CD4-positive, alpha-beta T cell treated with Interferon gamma for 1 hour (primary cell): ENCODE measurements around the gene NLRC5.
"Not testable (repeated sequence)": the region's sequence is repeated elsewhere in the genome, so short reads cannot be mapped to it uniquely, and the experiment has no call there.

Experiments
- DNase-seq: peaks from one replicate; pipeline ENCODE4 v3.0.0-alpha.2; 2020

Gene NLRC5

DNA sequence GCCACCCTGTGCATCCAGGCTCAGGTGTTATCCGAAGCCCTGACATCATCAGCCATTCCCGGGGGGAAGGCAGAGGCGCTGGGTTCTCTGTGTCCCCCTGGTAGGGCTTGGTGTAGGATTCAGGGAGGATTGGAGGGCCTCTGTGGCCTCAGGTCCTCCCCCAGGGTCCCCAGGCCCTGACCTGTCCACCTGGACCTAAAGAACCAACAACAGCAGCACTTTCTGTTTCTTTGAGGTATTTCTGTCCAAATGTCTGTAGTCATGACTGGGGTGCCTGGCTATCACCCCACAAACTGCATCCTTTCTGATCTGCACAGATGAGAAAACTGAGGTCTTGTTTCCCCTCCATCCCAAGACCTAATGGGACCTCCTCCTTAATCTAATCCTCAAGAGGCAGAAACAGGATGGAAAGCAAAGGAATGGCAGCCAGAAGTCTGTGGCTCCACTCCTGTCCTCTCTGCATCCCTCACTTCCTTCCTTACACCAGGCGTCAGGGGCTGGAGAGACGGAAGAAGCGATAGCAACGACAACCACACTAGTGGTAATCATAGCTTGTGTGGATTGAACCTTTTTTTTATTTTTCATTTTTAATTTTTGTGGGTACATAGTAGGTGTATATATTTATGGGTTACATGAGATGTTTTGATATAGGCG is 11.8 kb downstream of the NLRC5 start:
- DNase-seq = no peak

DNA sequence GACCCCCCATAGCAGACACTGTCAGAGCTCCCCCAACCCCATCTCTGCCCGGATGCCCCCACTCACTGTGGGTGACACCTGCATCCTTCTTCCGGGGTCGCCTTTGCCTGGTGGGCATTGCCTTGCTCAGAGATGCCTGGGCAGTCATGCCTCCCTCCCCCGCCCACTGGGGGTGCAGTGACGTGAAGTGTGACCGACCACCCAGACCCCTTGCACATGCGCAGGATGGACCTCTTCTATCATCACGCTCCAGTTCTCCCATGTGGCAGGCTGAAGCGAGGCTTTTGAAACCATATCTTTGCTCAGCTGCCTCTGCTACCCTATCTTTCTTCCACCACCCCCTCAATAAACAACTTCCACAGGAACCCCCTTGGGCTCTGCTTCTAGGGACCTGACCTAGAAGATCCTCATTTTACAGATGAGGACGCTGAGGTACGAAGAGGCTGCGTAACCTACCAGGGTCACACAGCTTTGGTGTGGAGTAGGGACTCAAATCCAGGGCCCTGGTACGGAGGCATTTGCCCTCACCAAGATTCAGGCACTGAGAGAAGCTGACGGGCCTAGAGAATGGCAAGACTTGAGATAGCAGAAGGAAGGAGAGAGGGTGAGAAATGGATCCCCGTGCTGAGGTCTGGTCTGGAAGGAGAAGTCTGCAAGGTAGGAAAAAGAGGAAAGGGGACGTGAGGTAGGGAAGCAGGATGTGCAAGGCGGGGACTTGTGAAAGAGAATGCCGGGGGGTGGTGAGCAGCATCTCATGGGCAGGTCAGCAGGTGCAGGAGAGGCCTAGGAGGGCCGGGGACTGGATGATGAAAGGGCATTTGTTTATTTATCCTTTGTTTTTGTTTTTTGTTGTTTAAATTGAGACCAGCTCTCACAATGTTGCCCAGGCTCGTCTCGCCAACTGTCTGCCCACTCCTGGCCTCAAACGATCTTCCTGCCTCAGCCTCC is 14.4 kb downstream of the NLRC5 start:
- no peak for DNase-seq

DNA sequence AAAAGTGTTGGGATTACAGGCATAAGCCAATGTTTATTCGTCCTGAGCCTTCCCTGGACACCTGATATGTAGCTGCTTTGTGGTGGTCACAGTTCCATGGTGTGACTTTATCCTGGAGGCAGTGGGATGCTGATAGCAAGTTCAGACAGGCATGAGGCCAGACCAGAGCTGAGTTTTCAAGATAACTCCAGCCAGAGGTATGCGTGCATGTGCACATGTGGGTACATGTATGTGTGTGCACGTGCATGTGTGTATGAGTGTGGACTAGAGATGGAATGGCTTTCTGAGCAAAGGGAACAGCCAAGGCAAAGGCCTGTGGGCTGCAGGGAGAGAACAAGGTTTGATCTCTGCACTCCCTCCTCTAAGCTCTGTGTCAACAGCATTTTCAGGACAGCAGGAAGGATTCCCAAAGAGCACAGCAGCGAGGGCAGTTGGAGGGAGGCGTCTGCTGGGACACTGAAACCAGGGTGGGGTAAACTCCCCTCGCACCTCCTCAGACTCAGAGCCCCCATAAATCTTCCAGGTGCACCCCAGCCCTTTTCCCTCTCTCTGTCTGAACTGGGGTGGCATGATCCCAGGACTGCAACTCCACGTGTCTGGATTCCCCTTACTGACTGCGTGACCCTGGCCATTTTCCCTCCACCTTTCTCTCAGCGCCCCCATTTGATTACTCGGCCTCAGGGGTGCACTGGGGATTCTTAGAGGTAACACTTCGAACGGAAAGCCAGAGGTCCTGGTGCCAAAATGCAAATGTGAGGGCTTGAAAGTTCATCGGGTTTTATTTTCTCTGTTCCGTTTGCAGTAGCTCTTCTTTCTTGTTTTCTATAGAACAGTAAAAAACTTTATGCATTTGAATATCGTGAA is 15.3 kb downstream of the NLRC5 start:
- no peak for DNase-seq

DNA sequence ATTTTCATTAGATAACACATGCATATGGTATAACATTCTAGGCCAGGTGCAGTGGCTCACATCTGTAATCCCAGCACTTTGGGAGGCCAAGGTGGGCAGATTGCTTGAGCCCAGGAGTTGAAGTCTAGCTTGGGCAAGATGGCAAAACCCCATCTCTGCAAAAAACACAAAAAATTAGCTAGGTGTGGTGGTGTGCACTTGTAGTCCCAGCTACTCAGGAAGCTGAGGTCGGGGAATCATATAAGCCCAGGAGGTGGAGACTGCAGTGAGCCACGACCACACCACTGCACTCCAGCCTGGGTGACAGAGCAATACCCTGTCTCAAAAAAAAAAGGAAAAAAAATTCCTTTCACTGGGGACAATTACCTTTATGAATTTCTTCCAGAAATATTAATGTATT is 16.2 kb downstream of the NLRC5 start:
- DNase-seq = not testable (repeated sequence)

DNA sequence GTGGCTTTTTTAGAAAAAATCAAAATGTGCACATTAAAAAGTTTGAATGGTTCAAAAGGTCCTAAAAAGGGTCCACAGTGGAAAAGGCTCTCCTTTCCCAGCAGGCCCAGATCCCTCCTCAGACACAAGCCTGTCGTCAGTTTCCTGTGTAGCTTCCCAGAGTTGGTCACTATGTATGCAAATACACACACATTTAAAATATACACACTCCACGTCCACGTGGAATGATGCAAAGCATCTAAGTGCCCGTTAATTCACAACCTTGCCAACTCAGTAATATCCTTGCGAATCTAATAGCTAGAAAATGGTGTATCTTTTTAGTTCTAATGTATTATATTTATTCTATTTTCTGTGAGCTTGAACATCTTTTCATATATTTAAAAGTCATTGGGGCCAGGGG is 17.7 kb downstream of the NLRC5 start:
- no peak for DNase-seq

DNA sequence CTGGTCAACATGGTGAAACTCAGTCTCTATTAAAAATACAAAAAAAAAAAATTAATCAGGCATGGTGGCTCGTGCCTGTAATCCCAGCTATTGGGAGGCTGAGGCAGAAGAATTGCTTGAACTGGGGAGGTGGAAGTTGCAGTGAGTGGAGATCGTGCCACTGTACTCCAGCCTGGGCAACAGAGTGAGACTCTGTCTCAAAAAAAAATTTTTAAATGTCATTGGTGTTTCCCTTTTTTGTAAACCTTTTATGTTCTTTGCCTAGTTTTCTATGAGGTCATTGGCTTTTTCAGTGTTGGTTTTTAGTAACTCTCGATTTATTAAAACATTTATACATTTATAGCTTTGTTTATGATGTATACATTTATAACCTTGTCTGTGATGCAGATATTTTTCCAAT is 18.2 kb downstream of the NLRC5 start:
- DNase-seq = no peak

DNA sequence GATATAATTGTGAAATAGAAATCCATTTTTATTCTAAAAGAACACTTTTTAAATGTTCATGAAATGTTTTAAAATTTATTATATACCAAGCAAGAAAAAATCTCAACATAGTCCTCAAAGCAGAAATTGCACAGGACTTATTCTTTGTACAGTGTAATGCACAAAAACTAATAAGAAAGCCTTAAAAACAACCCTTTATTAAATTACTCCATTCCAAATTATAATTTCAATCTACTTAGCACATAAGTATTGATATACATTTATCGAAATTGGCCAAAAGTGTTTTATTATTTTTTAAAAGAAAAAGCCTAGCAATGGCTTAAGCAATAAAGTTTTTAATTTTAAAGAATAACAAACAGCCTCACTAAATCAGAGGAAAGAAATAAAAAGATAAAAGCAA is 19.1 kb downstream of the NLRC5 start:
- DNase-seq = no peak

DNA sequence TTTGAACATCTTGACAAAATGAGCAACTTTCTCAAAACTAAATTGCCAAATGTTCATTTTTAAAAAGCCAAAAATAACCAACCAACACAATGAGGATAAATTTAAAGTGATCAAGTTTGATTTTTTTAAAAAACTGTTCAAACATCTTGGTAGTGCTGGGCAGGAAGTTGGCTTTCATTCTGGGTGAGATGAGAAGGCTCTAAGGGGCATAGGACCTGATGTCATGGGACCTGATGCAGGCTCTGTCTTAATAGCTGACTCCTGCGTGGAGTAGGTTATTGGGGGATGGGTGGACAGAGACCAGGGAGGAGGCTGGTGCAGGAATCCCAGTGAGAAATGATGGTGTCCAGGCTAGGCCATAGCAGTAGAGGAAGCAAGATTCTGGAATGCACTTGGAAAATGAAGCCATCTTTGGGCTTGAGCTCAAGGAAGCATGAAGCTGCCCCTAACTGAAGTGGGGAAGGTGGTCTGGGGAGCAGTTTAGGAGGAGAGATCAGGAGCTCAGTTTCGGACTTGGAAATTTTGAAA is 20.4 kb downstream of the NLRC5 start:
- no peak for DNase-seq

DNA sequence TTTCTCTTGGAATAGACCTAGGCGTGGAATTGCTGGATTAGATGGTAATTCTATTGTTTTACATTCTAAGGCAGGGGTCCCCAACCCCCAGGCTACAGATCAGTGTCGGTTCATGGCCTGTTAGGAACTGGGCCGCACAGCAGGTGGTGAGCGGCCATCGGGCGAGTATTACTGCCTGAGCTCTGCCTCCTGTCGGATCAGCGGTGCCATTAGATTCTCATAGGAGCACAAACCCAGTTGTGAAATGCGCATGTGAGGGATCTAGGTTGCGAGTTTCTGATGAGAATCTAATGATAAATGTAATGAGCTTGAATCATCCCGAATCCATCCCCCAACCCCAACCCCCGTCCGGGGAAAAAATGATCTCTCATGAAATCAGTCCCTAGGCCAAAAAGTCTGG is 23.0 kb downstream of the NLRC5 start:
- no peak for DNase-seq

DNA sequence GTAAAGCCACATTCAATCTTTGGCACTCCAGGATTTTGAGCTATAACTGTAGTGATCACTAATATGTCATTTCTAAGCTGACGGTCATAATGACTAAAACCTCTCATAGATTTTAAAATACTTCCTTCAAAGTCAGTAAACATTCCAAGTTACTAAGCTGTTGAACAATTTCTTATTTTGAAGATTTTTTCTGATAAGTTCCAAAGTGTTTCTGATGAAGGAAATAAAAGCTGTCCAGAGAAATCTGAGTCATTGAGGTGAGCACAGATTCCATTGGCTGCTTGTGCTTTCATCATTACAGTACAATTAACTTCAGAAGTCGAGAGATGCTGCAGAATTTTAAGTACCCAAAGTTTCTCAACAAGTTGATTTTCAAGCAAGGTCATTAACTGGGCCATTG is 23.9 kb downstream of the NLRC5 start:
- DNase-seq = no peak

DNA sequence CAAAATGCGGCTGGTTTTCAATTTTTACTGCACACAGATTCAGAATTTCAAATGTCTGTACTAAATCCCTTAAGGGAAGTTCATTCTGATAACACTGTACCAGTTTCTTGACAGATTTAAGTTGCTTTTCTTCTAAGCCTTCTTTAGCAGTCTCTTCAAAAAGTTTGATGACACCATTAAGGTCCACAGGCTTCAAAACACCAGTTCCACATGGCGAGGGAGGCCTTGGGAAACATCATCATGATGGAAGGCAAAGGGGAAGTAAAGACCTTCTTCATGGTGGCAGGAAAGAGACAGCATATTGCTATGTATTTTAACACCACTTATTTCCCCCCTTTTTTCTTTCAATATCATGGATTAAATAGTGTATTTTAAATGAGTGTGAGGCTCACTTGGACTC is 24.5 kb downstream of the NLRC5 start:
- DNase-seq = no peak

DNA sequence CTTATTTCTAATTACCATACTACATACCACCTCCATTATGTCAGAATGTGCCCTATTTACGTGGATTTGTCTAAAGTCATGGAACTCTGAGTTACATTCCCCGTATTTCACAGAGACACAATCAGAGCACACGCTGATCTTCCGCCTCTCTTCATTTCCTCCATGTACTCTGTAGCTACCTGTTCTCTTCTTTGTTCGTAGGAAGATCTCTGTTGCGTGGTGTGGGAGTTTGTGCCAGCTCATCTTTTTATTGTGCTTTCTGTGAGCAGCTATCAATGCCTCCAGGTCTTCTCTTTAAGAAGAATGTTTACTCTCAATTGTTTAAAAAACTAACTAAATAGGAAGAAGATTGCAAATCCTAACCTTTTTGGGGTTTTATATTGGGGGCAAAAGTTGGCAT is 26.9 kb downstream of the NLRC5 start:
- no peak for DNase-seq

DNA sequence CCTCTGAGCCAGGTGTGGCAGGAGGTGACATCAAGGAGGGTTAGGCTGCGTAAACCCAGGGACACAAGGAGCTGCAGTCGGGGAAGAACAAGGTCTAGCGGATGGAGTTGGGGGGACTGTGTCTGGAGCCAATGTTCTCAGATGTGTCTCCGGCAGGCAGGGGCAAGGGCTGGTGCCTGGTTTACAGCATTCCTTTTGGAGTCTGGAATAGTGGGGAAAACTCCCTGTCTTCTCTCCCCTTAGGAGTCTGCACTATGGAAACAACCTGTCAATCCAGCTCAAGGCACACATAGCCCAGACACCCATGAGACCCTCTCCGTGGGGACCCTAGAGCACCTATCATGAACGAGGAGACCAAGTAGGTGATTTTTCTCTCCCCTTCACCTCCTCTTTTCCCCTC is 27.5 kb downstream of the NLRC5 start:
- no peak for DNase-seq

DNA sequence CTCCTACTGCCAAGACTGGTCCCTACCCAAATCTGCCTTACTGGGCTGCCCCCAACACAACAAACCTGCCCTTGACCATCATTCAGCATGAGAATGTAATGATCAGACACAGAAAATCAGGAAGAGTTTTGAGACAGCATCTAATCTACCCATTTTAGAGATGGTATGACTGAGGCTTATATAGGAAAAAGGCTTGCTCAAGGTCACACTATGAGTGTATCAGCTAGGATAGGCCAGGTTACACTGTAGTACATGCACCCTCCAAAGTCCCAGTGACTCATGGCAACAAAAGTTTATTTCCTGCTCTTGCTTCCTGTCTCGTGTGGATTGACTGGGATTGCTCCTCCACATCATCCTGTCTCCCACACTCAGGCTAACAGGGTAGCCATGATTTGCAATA is 27.9 kb downstream of the NLRC5 start:
- no peak for DNase-seq

DNA sequence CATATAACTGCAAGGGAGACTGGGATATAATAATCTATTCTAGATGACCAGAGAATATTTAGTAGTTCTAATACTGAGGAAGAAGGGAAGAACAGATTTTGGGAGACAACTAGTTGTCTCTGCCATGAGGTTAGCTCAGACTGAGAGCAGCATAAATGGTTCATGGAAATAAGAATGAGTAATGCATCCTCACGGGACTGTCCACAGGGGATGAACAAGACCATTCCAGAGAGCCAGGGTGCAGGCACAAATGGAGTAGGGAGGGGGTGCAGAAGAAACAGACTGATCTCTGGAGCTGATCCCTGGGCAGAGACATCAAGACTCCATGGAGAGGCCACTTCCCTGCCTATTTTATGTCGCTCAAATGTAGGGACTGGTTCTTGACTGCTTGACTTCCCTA is 30.4 kb downstream of the NLRC5 start:
- DNase-seq = no peak

DNA sequence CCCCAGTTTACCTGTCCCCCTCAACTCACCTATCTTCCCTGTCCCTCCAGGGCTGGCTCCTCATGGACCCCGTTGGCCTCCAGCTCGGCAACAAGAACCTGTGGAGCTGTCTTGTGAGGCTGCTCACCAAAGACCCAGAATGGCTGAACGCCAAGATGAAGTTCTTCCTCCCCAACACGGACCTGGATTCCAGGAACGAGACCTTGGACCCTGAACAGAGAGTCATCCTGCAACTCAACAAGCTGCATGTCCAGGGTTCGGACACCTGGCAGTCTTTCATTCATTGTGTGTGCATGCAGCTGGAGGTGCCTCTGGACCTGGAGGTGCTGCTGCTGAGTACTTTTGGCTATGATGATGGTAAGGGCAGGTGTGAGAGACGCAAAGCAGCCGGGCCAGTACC is 31.3 kb downstream of the NLRC5 start:
- DNase-seq = no peak

DNA sequence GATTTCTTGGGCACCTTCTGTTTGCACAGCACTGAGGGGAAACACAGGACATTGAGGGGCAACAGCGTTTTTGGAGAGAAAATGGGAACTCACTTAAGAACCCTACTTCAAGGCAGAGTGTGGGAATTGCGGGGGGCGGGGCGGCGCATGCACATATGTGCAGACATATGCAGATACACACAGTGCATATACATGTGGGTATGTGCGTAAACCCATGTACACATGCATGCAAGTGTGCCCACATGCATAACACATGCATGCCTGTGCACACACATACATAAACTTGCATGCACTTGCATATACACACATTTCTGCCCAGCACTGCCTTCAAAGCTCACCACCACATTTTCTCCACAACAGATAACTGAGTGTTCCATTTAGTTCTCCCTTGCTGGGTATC is 32.4 kb downstream of the NLRC5 start:
- DNase-seq = no peak

DNA sequence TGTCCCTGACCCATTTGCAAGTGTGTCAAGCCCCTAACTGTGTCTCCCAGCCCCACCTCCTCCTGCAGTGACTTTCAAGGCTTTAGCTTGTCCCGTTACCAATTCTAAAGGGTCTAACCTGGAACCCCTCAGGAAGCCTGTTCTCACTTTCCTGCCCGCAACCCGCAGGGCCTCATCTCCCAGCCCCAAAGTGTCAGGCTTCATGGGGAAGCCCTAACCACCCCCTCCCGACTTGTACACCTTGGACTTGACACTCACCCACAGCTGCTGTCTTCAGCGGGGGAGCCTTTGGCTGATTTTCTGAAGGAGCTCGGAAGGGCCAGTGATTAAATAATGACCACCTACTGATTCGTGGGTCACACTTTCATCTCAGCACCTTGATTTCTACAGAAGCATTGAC is 33.1 kb downstream of the NLRC5 start:
- DNase-seq = no peak

DNA sequence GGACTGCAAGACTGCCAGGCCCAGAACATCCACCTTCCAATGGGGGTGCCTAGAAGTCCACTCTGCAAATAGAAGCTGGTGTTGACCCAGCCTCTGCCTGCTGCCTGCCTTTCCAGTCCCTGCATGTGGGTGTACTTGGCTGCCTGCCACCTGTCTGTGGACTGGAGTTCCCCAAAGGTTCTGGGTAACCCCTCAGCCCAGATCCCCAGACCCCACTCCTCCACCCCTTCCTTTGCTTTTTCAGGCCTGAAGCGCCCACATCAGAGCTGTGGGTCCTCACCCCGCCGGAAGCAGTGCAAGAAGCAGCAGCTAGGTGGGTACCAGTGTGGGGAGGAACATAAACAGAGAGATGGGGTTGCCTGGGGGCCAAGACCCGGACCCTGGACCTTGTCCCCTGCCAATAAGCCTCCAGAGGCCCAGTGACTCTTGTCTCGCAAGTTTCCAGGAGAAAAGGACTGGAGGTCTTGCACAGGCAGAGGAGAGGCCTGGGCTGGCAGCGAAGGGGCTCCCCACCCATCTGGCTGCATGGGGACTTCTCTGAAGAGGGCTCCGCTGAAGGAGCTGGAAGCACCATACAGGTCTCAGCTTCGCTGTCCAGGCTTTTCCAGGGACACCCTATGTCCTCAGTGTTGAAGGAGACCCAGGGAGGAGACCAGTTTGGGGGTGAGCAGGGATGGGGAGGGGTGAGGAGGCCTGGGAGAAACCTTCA is 34.3 kb downstream of the NLRC5 start:
- DNase-seq = peak; percentile 75

DNA sequence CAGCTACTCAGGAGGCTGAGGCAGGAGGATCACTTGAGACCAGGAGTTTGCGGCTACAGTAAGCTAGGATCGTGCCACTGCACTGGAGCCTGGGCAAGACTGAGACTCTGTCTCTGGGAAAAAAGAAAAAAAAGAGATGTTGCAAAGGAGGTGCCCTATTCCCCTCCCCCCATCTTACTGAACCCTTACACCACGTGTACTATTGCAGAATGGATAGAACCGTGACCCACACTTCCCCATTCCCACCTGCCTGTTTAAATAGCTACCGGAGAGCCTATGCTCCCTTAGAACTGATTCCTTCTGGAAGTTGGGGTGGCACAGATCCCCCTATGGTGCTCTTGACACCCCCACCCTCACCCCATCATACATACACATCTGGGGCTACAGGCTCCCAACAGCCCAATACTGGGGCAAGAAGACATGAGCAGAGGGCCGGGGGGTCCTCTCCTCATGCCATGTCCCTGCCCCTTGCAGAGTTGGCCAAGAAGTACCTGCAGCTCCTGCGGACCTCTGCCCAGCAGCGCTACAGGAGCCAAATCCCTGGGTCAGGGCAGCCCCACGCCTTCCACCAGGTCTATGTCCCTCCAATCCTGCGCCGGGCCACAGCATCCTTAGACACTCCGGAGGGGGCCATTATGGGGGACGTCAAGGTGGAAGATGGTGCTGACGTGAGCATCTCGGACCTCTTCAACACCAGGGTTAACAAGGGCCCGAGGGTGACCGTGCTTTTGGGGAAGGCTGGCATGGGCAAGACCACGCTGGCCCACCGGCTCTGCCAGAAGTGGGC is 35.7 kb downstream of the NLRC5 start:
- DNase-seq = no peak

DNA sequence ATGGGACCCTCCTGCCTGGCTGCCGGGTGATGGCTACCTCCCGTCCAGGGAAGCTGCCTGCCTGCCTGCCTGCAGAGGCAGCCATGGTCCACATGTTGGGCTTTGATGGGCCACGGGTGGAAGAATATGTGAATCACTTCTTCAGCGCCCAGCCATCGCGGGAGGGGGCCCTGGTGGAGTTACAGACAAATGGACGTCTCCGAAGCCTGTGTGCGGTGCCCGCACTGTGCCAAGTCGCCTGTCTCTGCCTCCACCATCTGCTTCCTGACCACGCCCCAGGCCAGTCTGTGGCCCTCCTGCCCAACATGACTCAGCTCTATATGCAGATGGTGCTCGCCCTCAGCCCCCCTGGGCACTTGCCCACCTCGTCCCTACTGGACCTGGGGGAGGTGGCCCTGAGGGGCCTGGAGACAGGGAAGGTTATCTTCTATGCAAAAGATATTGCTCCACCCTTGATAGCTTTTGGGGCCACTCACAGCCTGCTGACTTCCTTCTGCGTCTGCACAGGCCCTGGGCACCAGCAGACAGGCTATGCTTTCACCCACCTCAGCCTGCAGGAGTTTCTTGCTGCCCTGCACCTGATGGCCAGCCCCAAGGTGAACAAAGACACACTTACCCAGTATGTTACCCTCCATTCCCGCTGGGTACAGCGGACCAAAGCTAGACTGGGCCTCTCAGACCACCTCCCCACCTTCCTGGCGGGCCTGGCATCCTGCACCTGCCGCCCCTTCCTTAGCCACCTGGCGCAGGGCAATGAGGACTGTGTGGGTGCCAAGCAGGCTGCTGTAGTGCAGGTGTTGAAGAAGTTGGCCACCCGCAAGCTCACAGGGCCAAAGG is 36.8 kb downstream of the NLRC5 start:
- no peak for DNase-seq
